Measurements from ENCODE around the gene NR5A1.

GRCh38 chr9:124530246-124530645 is 23.0 kb upstream of the NR5A1 start:
- TF ChIP-seq POLR2AphosphoS5 (IDR thresholded peaks at IDR 0.05; ENCODE audit: borderline replicate concordance, low read depth, low read length): no peak
- no peak for TF ChIP-seq EZH2 (IDR thresholded peaks at IDR 0.05)

Data from SK-N-MC (cell line).